Activated naive CD4-positive, alpha-beta T cell treated with anti-CD3 and anti-CD28 coated beads, Interleukin-2, amount 50 U/mL, for 16 hours (primary cell): ENCODE measurements around the gene ECE1.
A peak's percentile ranks its signal among the peaks of the same experiment; 100 is the strongest.

ENCODE experiments used
- DNase-seq: peaks from one replicate; pipeline ENCODE4 v3.0.0-alpha.2; 2020

The ECE1 gene

GRCh38 chr1:21266119-21266774, 24.0 kb downstream of the ECE1 start:
- DNase-seq, result no peak

DNA sequence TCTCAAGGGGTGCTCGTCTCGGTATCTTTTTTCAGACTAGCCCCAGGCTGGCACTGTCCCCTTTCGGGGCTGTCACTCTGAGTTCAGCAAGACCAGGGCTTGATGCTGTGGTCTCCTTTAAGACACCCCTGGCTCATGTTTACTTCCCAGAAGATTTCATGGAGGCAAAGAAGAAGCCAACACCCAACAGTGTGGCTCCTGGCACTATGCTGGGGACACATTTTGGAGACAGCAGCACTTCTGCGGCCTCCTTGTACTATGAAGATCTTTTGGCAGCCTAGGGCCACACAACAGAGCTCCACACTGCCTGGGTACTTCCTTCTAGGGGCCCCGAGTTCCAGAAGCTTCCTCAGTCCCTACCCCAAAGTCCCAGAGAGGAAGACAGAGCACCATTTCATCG, 24.6 kb downstream of the ECE1 start:
- DNase-seq, result no peak

DNA sequence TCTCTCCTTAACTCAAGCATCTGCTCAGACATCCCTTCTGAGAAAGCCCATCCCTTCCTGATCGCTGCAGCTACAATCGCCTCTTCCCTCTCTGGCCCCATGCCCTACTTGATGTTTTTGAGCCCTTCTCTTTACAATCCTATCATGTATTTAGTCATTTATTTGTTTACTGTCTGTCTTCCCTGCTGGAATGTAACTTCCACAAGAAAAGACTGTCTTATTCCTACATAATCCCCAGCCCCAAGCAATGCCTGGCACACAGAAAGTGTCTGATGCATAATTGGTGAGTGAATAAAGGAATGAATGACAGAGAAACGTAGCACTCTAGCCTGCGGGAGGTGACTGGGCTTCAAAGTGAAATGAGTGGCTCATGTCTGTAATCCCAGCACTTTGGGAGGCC, 25.4 kb downstream of the ECE1 start:
- DNase-seq, result no peak

- no peak for DNase-seq
These were observed 26.5 kb downstream of the ECE1 start for GRCh38 chr1:21263653-21264225.

GRCh38 chr1:21263052-21263429, 27.2 kb downstream of the ECE1 start:
- no peak for DNase-seq

- no peak for DNase-seq
These were observed 27.8 kb downstream of the ECE1 start for GRCh38 chr1:21262293-21263051.

DNA sequence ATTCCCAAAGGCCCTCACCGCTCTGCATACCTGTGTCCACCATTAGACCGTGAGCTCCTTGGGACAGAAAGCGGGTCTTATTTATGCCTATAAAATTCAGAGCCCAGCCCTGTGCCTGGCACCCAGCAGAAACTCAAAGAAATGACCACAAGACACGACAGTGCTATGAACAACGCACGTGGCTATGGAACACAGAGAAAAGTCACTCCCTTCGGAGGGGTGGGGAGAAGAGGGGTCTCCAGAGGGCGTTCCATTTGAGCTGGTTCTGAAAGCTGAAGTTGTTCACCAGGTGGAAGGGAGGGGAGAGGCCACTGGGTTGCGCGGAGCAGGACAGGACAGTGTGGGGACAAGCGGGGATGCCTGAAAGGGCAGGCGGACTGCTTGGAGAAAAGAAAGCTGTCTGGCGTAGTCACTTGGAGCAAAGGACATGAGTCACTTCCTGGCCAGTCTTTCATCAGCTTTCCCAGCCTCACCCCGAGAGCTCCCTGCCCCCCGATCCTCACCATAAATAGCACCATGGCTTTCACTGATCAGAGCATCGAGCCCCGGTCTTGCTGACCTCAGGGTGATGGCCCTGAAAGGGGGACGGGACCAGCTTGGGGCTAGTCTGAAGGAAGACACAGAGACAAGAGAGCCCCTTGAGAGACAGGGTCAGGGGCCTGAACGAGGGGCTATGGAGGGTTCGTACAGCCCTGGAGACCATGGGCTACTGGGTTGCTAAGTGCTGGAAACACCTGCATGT, 28.5 kb downstream of the ECE1 start:
- DNase-seq, result no peak

DNA sequence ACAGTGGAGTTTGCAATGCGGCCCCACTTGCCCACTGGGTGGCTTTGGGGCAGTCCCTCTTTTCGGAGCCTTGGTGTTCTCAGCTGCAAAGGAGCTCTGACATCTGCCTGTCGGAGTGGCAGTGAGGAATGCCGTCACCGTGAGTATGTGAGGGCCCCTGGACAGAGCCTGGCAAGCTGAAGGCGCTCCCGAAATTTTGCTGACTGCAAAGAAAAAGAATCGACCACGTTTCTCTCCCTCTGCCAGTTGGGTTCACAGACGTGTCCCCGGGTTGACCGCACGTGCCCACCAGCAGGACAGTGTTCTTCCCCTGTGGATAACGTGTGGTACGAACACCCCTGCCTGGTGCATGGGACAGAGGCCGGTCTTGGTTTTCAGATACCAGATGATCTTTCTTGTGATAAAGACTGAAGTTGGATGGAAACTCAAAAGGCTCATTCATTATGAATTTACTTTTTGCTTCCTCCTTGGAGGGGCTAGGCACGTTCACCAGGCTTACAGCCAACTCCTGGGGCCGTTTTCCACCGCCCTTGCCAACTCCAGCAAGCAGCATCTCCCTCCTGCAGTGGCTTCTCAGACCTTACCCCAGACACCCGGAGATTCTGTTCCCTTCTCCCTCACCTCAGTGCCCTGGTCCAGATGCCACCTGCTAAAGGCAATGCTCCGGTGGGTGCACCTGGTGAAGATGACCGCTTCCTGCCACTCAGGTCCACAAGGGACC, 29.7 kb downstream of the ECE1 start:
- no peak for DNase-seq

GRCh38 chr1:21259316-21260076, 30.8 kb downstream of the ECE1 start:
- no peak for DNase-seq

GRCh38 chr1:21258331-21259134, 31.7 kb downstream of the ECE1 start:
- no peak for DNase-seq

GRCh38 chr1:21257431-21258135, 32.7 kb downstream of the ECE1 start:
- DNase-seq, result no peak

- DNase-seq, result no peak
These were observed 33.5 kb downstream of the ECE1 start for GRCh38 chr1:21256776-21257175.

DNA sequence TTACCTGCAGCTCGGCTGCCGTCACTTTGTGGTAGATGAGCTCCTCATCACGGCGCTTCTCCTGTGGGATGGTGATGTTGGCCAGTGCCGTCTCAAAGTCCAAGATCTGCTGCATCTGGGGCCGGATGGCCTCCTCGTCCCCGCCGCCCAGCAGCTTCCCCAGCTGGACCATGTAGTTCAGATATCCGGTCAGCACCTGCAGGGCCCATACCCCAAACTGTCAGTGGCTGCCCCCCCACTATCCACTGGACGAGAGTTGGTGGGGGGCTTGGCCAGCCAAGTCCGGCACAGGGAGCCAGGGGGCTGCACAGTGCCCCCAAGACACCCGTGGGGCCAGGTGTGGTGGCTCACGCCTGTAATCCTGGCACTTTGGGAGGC, 34.3 kb downstream of the ECE1 start:
- no peak for DNase-seq

- DNase-seq, result peak; percentile 83
These were observed 34.9 kb downstream of the ECE1 start for GRCh38 chr1:21255284-21255942.

- no peak for DNase-seq
These were observed 35.8 kb downstream of the ECE1 start for GRCh38 chr1:21254335-21254951.

DNA sequence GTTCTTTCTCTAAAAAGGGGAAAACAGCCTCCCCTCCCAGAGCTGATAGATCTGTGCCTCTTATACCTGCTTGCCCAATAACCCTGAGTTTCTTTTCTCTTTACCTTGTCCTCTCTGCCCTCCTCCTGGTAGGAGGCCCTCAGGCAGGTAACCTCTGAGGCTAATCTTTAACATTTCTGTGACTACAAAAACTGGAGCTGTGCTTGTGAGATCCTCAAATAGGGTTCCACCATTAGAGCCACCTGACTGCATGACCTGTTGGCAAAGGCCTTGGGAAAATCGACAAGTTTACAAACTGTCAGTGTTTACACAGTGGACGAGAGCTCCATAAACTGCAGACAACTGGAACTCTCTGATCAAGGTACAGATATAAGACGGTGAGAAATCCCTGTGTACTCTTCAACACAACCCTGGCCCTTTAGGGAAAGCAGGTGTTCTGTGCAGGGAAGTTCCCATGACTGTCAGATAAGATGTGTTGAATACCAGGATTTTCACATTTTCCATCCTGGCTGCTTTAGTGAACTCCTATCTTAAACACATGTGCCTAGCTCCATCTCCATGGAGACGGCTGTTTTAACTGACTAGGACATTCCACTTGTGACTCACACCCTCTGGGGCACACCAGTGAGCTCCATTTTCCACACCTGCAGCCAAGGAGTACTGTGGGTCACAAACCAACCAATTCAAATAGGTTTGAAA, 38.3 kb downstream of the ECE1 start:
- peak; percentile 36 for DNase-seq

GRCh38 chr1:21249940-21250493, 40.2 kb downstream of the ECE1 start:
- DNase-seq, result no peak

DNA sequence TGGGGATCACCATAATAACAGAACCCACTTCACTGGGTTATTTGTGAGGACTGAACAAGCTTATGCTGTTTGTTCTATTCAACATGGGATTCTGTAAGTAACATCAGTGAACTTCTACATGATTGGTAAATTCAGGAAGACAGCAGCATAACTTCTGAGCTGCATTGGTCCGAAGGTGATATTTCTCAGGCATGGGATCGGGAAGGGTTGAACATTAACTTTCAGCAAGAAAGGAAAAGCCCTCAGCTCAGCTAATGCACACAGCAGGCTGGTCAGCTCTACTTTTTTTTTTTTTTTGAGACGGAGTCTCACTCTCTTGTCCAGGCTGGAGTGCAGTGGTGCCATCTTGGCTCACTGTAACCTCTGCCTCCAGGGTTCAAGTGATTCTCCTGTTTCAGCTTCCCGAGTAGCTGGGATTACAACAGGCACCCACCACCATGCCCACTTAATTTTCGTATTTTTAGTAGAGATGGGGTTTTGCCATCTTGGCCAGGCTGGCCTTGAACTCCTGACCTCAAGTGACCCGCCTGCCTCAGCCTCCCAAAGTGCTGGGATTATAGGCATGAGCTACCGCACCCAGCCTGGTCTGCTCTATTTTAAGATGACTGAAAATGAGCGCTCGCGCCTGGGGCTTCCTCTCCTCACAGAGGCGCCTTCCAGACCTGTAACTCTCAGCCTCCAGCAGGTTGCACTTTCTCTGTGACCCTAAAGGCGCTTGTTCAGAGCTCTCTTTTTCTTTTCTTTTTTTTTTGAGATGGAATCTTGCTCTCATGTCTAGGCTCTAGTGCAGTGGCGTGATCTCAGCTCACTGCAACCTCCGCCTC, 42.2 kb downstream of the ECE1 start:
- DNase-seq, result no peak
